WI38 (cell line): ENCODE data around the gene F7.

ENCODE experiments used
- H3K4me3 ChIP-seq: 2 replicates; pipeline ENCODE4 v1.5.1; 2011; ENCODE audit warnings: low read depth, mild to moderate bottlenecking, control low read depth, low read length
- TF ChIP-seq, protein P1 (sequence below): IDR thresholded peaks from 2 replicates; pipeline ENCODE4 v1.5.1; 2012; ENCODE audit warnings: low read depth, mild to moderate bottlenecking, control low read depth, low read length

Gene F7

DNA sequence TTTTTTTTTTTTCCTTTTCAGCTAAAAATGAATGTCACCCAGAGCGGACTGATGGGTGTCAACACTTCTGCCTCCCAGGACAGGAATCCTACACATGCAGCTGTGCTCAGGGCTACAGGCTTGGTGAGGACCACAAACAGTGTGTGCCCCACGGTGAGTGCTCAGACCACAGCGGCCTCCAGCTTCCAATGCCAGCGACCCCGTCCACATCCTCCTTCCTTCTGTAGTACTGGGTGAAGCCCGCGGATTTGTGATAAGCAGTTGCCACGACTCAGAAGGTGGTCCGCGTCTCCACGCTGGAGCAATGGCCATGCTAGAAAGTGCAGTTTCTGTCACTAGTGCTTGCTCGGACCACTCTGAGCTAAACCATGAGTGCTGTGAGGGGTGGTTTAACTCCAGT is 58.9 kb downstream of the F7 start:
- H3K4me3 ChIP-seq, result no peak overlapping the region
- TF ChIP-seq, protein P1, sequence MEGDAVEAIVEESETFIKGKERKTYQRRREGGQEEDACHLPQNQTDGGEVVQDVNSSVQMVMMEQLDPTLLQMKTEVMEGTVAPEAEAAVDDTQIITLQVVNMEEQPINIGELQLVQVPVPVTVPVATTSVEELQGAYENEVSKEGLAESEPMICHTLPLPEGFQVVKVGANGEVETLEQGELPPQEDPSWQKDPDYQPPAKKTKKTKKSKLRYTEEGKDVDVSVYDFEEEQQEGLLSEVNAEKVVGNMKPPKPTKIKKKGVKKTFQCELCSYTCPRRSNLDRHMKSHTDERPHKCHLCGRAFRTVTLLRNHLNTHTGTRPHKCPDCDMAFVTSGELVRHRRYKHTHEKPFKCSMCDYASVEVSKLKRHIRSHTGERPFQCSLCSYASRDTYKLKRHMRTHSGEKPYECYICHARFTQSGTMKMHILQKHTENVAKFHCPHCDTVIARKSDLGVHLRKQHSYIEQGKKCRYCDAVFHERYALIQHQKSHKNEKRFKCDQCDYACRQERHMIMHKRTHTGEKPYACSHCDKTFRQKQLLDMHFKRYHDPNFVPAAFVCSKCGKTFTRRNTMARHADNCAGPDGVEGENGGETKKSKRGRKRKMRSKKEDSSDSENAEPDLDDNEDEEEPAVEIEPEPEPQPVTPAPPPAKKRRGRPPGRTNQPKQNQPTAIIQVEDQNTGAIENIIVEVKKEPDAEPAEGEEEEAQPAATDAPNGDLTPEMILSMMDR, result no peak

DNA sequence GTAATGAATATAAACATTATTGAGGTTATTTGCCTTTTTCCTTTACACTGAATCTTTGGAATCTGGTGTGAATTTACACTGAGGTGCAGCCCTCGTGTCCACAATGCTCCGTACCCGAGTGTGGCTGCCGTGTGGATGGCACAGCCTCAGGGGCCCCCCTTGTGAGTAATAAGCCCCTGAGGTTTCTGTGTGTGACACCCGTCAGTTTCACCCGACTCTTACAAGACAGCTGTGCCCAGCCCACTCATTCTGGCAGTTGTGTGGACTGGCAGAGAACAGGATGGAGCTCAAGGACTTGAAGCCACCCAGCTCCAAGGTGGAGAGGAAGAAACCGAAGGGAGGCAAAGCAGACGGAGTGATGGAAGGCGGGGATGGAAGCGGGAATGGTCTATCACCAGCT is 60.7 kb downstream of the F7 start:
- H3K4me3 ChIP-seq, result no peak overlapping the region
- TF ChIP-seq, protein P1, result no peak

DNA sequence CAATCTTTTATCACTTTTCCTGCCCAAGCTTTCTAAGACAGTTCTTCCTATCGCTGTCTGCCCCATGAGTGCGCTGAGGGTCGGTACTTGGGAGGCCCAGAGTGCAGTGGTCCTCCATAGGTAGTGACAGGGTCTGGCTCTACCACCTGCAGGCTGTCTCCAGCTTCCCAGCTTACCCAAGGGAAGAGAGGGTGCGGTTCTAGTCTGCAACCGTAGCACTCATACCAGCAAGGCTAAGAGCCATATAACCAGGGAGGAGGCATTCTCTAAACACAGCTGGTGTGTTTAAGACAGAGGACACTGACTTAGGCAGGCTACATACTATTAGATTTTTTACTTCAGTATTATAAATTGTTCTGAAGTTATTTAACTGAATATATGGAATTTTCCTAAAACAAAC is 61.1 kb downstream of the F7 start:
- TF ChIP-seq, protein P1, result no peak
- no peak overlapping the region for H3K4me3 ChIP-seq

DNA sequence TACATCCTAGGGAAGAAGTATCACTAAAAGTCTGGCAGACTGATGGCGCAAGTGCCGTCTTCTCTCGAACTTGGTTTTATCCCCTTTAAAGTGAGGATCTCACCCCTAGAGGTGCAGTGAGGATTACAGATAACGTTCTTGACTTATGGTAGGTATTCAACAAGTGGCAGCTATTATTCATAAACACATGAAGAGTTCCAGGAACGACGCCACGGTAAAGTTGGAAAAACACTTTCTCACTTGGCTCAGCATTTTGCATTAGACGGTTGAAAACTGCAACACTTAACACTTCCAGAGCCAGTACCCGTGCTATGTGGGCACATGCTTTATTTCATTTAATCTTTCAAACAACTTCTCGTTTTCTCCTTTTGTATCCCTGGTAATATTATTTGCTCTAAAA is 61.6 kb downstream of the F7 start:
- TF ChIP-seq, protein P1, result no peak

DNA sequence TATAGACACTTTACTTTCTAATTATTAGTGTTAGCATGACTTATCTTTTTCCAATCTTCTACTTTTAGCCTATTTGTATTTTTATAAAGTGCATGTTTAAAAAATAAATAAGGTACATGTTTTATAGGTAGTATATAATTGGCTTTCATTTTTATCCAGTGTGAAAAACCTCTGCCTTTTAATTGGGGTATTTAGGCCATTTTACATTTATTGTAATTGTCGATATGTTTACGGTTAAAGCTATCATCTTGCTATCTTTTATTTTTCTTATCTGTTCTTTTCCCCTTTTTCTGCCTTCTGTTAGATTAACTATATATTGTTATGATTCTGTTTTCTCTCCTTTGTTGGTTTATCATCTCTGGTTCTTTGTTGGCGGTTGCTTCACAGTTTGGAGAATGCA is 62.0 kb downstream of the F7 start:
- TF ChIP-seq, protein P1, result no peak
- H3K4me3 ChIP-seq, result no peak overlapping the region

More for the DNA sequence above, 61.6 kb downstream of the F7 start:
- H3K4me3 ChIP-seq, result no peak overlapping the region

DNA sequence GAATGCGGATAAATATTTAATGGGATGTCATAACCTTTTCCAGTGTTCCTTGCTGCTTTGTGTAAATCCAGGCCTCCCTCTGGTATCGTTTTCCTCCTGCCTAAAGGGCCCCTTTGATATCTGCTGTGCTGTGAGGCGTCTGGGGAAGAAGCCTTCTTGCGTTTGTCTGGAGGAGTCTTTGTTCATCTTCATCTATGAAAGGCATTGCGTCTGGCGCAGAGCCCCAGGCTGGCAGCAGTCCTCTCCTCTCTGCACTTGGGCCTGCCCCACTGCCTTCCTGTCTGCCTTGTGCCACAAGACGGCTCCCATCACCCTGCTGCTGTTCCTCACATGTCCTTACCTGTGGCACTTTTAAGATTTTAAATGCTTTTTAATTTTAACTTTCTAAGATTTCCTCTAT is 62.6 kb downstream of the F7 start:
- TF ChIP-seq, protein P1, result no peak
- H3K4me3 ChIP-seq, result no peak overlapping the region

DNA sequence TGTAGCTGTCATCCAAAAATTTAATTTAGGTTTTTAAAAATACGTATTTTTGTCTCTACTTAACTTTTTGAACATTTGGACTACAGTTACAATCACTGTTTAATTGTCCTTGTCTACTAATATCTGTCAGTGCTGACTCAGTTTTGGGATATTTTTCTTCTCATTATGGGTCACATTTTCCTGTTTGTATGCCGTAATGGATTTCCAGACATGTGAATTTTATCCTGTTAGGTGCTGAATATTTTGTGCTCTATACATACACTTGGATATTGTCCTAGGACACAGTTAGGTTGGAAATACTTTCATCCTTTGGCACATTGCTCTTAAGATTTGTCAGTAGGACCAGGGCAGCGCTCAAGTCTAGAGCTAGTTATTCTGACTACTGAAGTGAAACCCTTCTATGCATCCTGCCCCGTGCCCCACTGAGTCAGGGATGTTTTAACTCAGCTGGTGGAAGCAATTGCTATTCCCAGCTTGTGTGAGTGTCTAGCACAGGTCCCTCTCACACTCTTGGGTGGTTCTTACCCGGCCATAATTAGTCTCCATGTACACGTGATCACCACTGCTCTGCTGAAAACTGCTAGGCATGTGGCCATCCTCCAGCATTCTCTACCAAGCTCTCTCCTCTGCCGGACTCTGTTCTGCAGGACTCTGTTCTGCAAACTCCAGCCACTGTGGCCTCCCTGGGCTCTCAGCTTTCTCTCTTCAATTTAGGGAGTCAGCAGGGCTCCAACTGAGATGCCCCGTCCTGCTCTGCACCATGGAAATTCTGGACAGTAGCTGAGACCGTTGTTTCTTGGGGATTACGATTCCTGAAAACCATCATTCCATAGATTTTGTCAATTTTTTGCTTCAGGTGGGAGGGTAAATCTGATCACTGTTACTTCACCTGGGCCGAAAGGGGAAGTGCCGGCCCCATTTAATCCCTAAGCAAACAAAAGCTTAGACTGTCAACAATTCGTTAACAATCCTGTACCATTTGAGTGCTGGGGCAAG is 64.0 kb downstream of the F7 start:
- TF ChIP-seq, protein P1, result no peak
- no peak overlapping the region for H3K4me3 ChIP-seq
